Endothelial cell (in vitro differentiated cells): ENCODE data around the gene PTCD2. TPM values are rescaled to one million over a fixed set of nuclear protein-coding genes. Genes with fewer than 3 reads are reported as not detected.

ENCODE experiments used
- DNase-seq: peaks from one replicate; pipeline ENCODE4 v3.0.0; 2021; ENCODE audit warnings: low spot score
- H3K27ac Mint-ChIP-seq: one replicate; pipeline ENCODE4 v1.8.0; 2021; ENCODE audit warnings: mixed read lengths, inconsistent platforms; ENCODE audit not compliant: unreplicated experiment
- H3K27me3 Mint-ChIP-seq: one replicate; pipeline ENCODE4 v1.8.0; 2021; ENCODE audit warnings: mild to moderate bottlenecking, moderate library complexity, mixed read lengths, inconsistent platforms; ENCODE audit not compliant: unreplicated experiment
- H3K36me3 Mint-ChIP-seq: one replicate; pipeline ENCODE4 v1.8.0; 2021; ENCODE audit warnings: mild to moderate bottlenecking, low read depth, mixed read lengths, inconsistent platforms; ENCODE audit not compliant: unreplicated experiment
- H3K4me1 Mint-ChIP-seq: one replicate; pipeline ENCODE4 v1.8.0; 2021; ENCODE audit warnings: mild to moderate bottlenecking, mixed read lengths, inconsistent platforms; ENCODE audit not compliant: unreplicated experiment
- H3K4me3 Mint-ChIP-seq: one replicate; pipeline ENCODE4 v1.8.0; 2021; ENCODE audit warnings: mild to moderate bottlenecking, mixed read lengths, inconsistent platforms; ENCODE audit not compliant: unreplicated experiment
- H3K9me3 Mint-ChIP-seq: one replicate; pipeline ENCODE4 v1.8.0; 2021; ENCODE audit warnings: mixed read lengths, inconsistent platforms; ENCODE audit not compliant: unreplicated experiment
- CTCF ChIP-seq: fragments of 200-600 bp; sonication (generic); IDR thresholded peaks from one replicate; pipeline ENCODE4 v1.5.0; 2021; ENCODE audit warnings: antibody characterized with exemption; ENCODE audit not compliant: unreplicated experiment
- total RNA-seq: library from RNA; stranded (reverse); fragmentation: NEBNext Ultra II Directional; extraction: Animal tissue kit (Norgen Biotek cat#: 25700); gene quantifications from one replicate; pipeline ENCODE4 v1.2.1, GENCODE V29; 2021; ENCODE audit not compliant: unreplicated experiment

Gene PTCD2
- total RNA-seq, 1 donor from 2014 or later, result 7.5 TPM

GRCh38 chr5:72366324-72366976 lies 46.3 kb downstream of the PTCD2 start:
- peaks cover 4% of the 10 kb centered on the region for H3K4me1 Mint-ChIP-seq
- peak; percentile 63 for TF ChIP-seq CTCF
- no peak overlapping the region for H3K27ac Mint-ChIP-seq
- no peak overlapping the region for H3K4me3 Mint-ChIP-seq
- H3K27me3 Mint-ChIP-seq, result peaks cover 4% of the 10 kb centered on the region
- H3K9me3 Mint-ChIP-seq, result no peaks in the 10 kb centered on the region
- DNase-seq, result peak; percentile 60
- peaks cover 8% of the 10 kb centered on the region for H3K36me3 Mint-ChIP-seq

GRCh38 chr5:72368271-72368670 lies 48.1 kb downstream of the PTCD2 start:
- Mint-ChIP-seq H3K27ac (no peak overlapping the region), H3K4me3 (no peak overlapping the region), H3K27me3 (peaks cover 2% of the 10 kb centered on the region), H3K4me1 (peaks cover 4% of the 10 kb centered on the region), H3K9me3 (no peaks in the 10 kb centered on the region), H3K36me3 (no peaks in the 10 kb centered on the region)
- DNase-seq, result no peak
- no peak for TF ChIP-seq CTCF

GRCh38 chr5:72369301-72369700 lies 49.1 kb downstream of the PTCD2 start:
- Mint-ChIP-seq H3K27ac (no peak overlapping the region), H3K9me3 (no peaks in the 10 kb centered on the region), H3K4me1 (peaks cover 4% of the 10 kb centered on the region), H3K36me3 (no peaks in the 10 kb centered on the region), H3K4me3 (no peak overlapping the region), H3K27me3 (peaks cover 2% of the 10 kb centered on the region)
- no peak for TF ChIP-seq CTCF
- DNase-seq, result no peak

GRCh38 chr5:72369711-72370110 lies 49.5 kb downstream of the PTCD2 start:
- DNase-seq, result no peak
- Mint-ChIP-seq H3K4me3 (no peak overlapping the region), H3K27ac (no peak overlapping the region), H3K36me3 (no peaks in the 10 kb centered on the region), H3K27me3 (peaks cover 2% of the 10 kb centered on the region), H3K4me1 (peaks cover 4% of the 10 kb centered on the region), H3K9me3 (no peaks in the 10 kb centered on the region)
- TF ChIP-seq CTCF, result no peak

- H3K4me3 Mint-ChIP-seq, result no peak overlapping the region
- H3K4me1 Mint-ChIP-seq, result no peaks in the 10 kb centered on the region
- no peak for TF ChIP-seq CTCF
- no peaks in the 10 kb centered on the region for H3K36me3 Mint-ChIP-seq
- H3K9me3 Mint-ChIP-seq, result no peaks in the 10 kb centered on the region
- peaks cover 2% of the 10 kb centered on the region for H3K27me3 Mint-ChIP-seq
- DNase-seq, result no peak
- H3K27ac Mint-ChIP-seq, result no peak overlapping the region
Measured at GRCh38 chr5:72372331-72372730, 52.2 kb downstream of the PTCD2 start.
